Activated CD4-positive, alpha-beta T cell treated with anti-CD3 and anti-CD28 coated beads, Interleukin-2, amount 10 ng/mL, durations not matched to agents 24 days and 14 days (primary cell): ENCODE measurements around the gene SPATA2L. TPM values are rescaled to one million over a fixed set of nuclear protein-coding genes. Genes with fewer than 3 reads are reported as not detected.

Experiments
- DNase-seq: peaks from one replicate; pipeline ENCODE4 v3.0.0; 2022
- H3K27ac Mint-ChIP-seq: one replicate; pipeline ENCODE4 v1.8.0; 2022; ENCODE audit warnings: mild to moderate bottlenecking, mixed read lengths
- H3K27me3 Mint-ChIP-seq: one replicate; pipeline ENCODE4 v1.8.0; 2022; ENCODE audit warnings: mixed read lengths
- H3K36me3 Mint-ChIP-seq: one replicate; pipeline ENCODE4 v1.8.0; 2022; ENCODE audit warnings: low read depth, mild to moderate bottlenecking, mixed read lengths
- H3K4me1 Mint-ChIP-seq: one replicate; pipeline ENCODE4 v1.8.0; 2021; ENCODE audit warnings: mixed read lengths
- H3K4me3 Mint-ChIP-seq: one replicate; pipeline ENCODE4 v1.8.0; 2022; ENCODE audit warnings: mild to moderate bottlenecking, moderate library complexity, mixed read lengths
- H3K9me3 Mint-ChIP-seq: one replicate; pipeline ENCODE4 v1.8.0; 2021; ENCODE audit warnings: mixed read lengths
- intact Hi-C: fragments of 100-400 bp; cut with micrococcal nuclease; formaldehyde crosslinking; loops from one replicate; pipeline ENCODE4 v1.15.1; 2023
- total RNA-seq: library from RNA; stranded (reverse); gene quantifications from 2 replicates; pipeline ENCODE4 v1.2.3, GENCODE V29; 2022

SPATA2L gene, protein sequence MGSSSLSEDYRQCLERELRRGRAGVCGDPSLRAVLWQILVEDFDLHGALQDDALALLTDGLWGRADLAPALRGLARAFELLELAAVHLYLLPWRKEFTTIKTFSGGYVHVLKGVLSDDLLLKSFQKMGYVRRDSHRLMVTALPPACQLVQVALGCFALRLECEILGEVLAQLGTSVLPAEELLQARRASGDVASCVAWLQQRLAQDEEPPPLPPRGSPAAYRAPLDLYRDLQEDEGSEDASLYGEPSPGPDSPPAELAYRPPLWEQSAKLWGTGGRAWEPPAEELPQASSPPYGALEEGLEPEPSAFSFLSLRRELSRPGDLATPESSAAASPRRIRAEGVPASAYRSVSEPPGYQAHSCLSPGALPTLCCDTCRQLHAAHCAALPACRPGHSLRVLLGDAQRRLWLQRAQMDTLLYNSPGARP
- 12.8 and 13.2 TPM in 2 replicates for total RNA-seq

DNA sequence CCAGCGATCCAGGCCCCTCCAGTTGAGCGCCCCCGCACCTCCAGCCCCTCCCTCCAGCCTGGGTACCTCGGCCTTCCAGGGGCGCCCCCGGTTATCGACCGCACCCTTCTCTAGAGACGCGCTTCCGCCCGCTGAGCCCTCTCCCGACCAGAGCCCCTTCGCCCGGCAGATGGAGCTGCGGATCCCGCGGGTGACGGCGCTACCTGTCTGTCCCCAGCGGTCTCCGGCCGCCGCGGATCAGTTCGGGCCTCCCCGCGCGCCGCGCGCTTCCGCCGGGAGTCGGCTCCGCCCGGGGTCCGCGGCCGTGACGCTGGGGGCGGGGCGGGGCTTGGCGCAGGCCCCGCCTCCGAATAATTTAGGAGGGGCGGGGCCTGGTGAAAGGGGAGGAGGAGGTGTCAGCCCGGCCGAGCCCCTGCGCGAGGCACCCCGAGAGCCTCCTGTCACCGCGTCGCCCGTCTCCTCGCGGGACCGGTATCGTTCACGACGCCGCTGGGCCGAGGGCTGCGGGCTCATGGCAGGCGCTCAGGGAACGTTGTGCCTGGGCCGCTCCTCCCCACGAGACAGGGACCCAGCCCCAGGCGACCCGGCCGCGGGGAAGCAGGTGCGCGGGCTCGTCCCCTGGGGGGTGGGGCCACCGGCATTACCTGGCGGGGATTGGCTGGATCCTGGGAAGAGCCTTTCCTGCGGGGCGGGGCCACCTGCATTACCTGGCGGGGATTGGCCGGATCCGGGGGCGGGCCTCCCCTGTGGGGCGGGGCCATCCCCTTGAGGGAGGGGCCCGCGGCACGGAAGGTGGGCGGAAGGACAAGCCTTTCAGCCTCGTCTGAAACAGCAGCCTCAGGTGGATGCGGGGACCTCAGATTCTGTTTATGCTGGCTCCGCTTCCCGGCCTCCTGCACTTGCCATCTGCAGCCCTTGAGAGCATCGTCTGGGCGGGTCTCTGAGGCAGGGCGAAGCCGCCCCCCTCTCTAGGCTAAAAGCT, at the start of gene SPATA2L:
SPATA2L (minus strand) TSS at position 281 of the 982 bp plus-strand sequence. CDS start 473 bp downstream, outside the sequence.
- intact Hi-C loops = loop anchor here (1.0 to 10.0 kb wide), 6 partner anchors 10 to 457 kb away; partner anchors contain the start of genes FANCA, RPL13 and TUBB3
- H3K36me3 Mint-ChIP-seq = peaks cover 6% of the 10 kb centered on the region
- H3K27ac Mint-ChIP-seq = peak within 1 kb of the TSS; percentile 87
- peak; percentile 99 for DNase-seq
- no peaks in the 10 kb centered on the region for H3K27me3 Mint-ChIP-seq
- H3K9me3 Mint-ChIP-seq = no peaks in the 10 kb centered on the region
- peak within 1 kb of the TSS; percentile 86 for H3K4me3 Mint-ChIP-seq
- H3K4me1 Mint-ChIP-seq = peaks cover 17% of the 10 kb centered on the region

DNA sequence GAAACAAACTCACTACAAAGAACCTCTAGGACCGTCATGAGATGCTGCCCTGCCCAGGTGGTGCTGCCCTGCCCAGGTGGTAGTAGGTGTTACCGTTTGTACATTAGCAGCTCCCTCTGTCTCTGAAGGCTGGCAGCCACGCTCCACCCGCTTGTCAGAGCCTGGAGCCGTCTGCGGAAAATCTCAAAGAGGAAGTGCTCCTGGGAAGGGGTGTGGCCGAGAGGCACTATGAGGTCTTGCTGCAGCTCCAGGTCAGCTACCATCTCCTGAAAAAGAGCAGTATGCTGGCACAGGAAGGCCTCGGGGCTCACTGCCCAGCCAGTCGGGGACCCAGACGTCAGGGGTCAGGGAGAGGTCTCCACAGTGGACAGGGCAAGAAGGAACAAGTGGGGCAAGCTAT, 48.1 kb upstream of the SPATA2L start:
- H3K4me3 Mint-ChIP-seq = no peak overlapping the region
- DNase-seq = no peak
- peaks cover 48% of the 10 kb centered on the region for H3K36me3 Mint-ChIP-seq
- H3K4me1 Mint-ChIP-seq = peaks cover 4% of the 10 kb centered on the region
- H3K9me3 Mint-ChIP-seq = no peaks in the 10 kb centered on the region
- intact Hi-C loops = no loop called here
- no peaks in the 10 kb centered on the region for H3K27me3 Mint-ChIP-seq
- no peak overlapping the region for H3K27ac Mint-ChIP-seq

DNA sequence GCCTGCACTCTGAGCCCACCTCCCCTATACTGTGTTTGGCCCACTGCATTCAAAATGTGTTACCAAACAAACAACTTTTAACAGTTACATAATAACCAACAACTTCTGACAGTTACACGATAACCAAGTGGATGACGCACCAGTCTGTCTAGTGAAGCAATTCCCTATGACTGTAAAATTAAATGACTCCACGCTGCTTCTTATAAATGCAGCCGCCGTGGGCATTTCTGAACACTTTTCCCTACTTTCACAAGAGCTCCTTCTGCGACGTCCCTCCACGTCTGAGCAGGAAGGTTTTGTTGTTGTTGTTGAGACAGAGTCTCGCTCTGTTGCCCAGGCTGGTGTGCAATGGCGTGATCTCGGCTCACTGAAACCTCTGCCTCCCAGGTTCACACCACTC, 47.4 kb upstream of the SPATA2L start:
- Mint-ChIP-seq H3K36me3 (peaks cover 49% of the 10 kb centered on the region), H3K27ac (no peak overlapping the region), H3K9me3 (no peaks in the 10 kb centered on the region), H3K27me3 (no peaks in the 10 kb centered on the region), H3K4me1 (peaks cover 4% of the 10 kb centered on the region), H3K4me3 (no peak overlapping the region)
- no peak for DNase-seq
- intact Hi-C loops = no loop called here

DNA sequence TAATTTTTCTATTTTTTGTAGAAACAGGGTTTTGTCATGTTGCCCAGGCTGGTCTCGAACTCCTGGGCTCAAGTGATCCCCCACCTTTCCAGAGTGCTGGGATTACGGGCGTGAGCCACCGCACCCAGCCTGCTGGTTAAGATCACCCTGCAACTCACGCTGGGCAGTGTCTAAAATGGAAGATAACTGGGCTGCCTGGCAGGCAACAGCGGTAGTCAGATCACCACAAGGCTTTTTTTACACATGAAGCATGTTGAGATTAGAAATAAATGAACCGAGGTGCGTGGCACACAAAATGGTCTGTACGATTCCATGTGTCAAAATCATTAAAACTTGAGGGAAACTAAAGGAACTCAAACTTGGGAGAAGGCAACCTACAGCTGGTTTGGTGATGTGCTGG, 46.6 kb upstream of the SPATA2L start:
- no peaks in the 10 kb centered on the region for H3K27me3 Mint-ChIP-seq
- no peak overlapping the region for H3K27ac Mint-ChIP-seq
- no peaks in the 10 kb centered on the region for H3K9me3 Mint-ChIP-seq
- H3K36me3 Mint-ChIP-seq = peaks cover 50% of the 10 kb centered on the region
- peaks cover 4% of the 10 kb centered on the region for H3K4me1 Mint-ChIP-seq
- H3K4me3 Mint-ChIP-seq = no peak overlapping the region
- no peak for DNase-seq
- intact Hi-C loops = no loop called here

DNA sequence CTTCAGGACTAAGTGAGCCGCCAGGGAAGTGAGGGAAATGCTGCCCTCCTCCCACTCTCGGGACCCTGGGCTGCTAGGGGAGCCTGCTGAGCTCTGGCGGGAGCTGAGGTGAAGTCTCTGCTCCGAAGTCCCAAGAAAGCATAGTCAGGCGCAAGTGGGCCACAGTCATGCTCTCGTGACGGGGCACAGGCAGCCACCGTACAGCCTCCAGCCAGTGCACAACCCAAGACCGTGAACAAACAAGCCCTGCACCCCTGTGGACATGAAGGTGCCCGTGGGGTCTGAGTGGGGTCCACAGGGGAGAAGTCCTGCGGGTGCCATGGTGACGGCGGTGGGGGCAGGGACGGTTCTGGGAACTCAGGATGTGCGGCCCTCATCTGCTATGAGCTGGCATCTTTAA, 44.5 kb upstream of the SPATA2L start:
- intact Hi-C loops = no loop called here
- H3K27ac Mint-ChIP-seq = no peak overlapping the region
- H3K36me3 Mint-ChIP-seq = peaks cover 51% of the 10 kb centered on the region
- no peaks in the 10 kb centered on the region for H3K9me3 Mint-ChIP-seq
- no peaks in the 10 kb centered on the region for H3K27me3 Mint-ChIP-seq
- no peak overlapping the region for H3K4me3 Mint-ChIP-seq
- peaks cover 6% of the 10 kb centered on the region for H3K4me1 Mint-ChIP-seq
- no peak for DNase-seq

DNA sequence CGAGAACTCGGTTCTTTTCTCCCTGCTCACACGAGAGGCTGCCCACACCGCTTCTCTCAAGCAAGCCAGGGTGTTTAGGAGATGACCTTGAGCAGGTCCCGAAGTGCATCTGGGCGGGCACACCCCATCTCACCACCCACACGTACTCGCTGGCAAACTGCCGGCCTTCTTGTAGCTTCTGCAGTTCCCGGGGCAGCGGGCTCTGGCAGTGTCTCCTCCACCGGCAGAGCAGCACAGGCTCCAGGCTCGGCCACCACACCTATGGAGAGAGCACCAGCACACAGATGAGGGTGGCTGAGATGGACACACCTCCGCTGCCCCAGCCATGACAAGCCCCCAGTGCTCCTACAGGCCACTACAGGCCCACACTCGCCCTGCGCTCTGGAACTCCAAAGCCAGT, 43.3 kb upstream of the SPATA2L start:
- intact Hi-C loops = loop anchor here (5.0 kb wide), 1 partner anchor 117 kb away; no protein-coding TSS in a partner anchor
- Mint-ChIP-seq H3K27ac (no peak overlapping the region), H3K27me3 (no peaks in the 10 kb centered on the region), H3K4me3 (no peak overlapping the region), H3K9me3 (no peaks in the 10 kb centered on the region), H3K36me3 (peaks cover 50% of the 10 kb centered on the region), H3K4me1 (peaks cover 5% of the 10 kb centered on the region)
- no peak for DNase-seq

DNA sequence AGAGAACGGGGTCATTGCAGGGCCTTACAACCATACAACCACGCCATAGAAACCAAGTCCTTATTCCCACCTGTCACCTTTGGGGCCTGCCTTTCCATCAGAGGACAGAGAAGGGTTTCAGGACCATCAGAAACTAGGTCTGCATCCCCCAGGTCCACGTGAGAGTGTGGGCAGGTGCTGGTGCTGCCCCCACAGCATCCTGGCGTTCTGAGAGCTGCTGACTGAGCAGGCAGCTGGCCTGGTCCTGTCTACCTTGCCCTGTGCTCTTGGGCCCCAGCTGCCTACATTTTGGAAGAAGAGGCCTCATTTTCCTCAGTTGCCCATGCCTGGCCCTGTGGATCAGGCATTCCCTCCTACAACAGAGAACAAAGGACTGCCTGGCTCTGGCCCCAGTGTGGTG, 41.4 kb upstream of the SPATA2L start:
- Mint-ChIP-seq H3K4me1 (peaks cover 7% of the 10 kb centered on the region), H3K27me3 (no peaks in the 10 kb centered on the region), H3K4me3 (no peak overlapping the region), H3K27ac (no peak overlapping the region), H3K9me3 (no peaks in the 10 kb centered on the region), H3K36me3 (peaks cover 53% of the 10 kb centered on the region)
- DNase-seq = no peak
- intact Hi-C loops = loop anchor here (5.0 kb wide), 1 partner anchor 119 kb away; no protein-coding TSS in a partner anchor

DNA sequence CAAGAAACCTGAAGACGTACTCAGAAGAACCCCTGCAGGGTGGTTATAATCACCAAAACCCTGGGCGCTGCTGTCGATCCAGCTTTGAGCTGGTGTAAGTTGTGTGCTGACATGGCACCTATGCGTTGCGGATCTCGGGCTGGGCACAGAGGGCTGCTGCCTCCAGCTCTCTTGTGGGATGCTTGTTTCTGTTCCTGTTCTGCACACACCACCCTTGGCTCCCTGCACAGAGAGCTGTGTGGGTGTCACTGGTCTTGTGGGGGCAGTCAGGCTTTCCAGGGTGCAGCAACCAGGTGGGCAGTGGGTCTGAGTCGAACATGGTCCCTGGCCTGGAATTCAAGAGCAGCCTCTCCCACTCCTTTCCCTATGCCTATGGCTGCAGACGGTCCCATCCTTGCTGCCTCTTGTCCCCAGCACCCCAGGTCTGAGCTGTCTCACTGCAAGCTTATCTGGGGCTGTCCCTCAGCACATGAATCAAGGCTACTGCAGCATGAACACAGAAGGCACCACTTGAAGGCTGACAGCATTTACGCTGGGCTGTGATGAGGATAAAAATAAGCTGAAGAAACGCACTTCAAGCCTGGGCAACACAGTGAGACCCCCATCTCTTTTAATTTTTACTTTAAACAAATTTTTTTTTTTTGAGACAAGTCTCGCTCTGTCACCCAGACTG, 40.0 kb upstream of the SPATA2L start:
- peaks cover 62% of the 10 kb centered on the region for H3K36me3 Mint-ChIP-seq
- no peaks in the 10 kb centered on the region for H3K27me3 Mint-ChIP-seq
- intact Hi-C loops = loop anchor here (5.0 kb wide), 1 partner anchor 121 kb away; no protein-coding TSS in a partner anchor
- H3K4me1 Mint-ChIP-seq = peaks cover 18% of the 10 kb centered on the region
- DNase-seq = no peak
- no peak overlapping the region for H3K27ac Mint-ChIP-seq
- H3K4me3 Mint-ChIP-seq = no peak overlapping the region
- H3K9me3 Mint-ChIP-seq = no peaks in the 10 kb centered on the region

DNA sequence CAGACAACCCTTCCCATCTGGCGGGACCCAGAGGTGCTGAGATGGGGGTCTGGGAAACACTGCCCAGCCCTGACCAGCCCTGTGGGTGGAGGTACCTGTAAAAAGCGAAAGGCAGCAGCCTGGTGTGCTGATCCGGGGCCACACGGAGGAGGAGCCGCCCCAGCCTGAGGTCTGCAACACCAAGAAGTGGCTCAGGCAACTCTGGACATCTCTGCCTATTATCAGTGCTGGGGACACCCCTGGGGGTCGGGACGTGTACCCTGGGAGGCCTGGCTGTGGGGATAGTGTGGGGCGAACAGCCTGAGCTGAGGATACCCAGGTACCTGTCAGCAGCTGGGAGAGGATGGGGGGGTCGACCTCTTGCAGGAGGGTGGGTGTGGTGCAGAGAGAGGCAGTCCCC, 37.9 kb upstream of the SPATA2L start:
- intact Hi-C loops = no loop called here
- Mint-ChIP-seq H3K9me3 (no peaks in the 10 kb centered on the region), H3K4me1 (peaks cover 21% of the 10 kb centered on the region), H3K27ac (no peak overlapping the region), H3K4me3 (no peak overlapping the region), H3K36me3 (peaks cover 67% of the 10 kb centered on the region), H3K27me3 (no peaks in the 10 kb centered on the region)
- DNase-seq = no peak

DNA sequence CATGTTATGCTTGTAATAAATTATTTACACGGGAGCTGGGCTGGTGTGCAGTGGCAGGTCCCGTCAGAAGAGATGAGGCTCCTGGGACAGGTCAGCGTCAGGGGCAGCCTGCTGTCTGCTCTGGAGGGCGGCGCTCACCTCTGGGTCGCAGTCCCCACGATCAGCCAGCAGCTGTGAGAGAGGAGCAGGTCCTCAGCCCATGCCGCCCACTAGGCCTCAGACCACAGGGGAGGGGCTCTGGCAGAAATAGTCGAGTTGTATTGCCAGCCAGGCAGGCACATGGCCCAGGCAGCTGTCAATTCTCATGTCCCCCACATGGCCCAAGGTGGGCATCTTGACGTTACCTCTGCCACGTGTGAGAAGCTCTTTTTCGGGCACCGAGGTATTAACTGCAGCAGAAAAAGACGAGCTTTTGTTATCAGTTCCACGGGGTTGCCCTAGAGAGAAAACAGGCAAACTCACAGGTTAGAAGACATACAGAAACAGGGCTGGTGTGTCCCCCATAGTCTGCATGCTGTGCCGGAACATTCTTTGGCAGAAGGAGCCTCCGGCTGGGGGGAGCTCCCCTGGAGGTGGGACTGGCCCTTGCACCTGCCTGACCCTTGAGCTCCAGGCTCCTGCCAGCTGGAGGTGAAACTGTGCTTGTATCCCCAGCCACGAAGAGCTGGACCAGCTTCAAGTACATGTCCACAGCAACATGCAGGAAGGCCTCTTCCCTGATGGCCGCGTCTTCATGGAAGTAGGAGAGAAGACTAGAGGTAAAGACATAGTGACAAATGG, 37.2 kb upstream of the SPATA2L start:
- Mint-ChIP-seq H3K27me3 (no peaks in the 10 kb centered on the region), H3K4me3 (no peak overlapping the region), H3K9me3 (no peaks in the 10 kb centered on the region), H3K4me1 (peaks cover 22% of the 10 kb centered on the region), H3K27ac (peak overlapping the region; percentile 51), H3K36me3 (peaks cover 68% of the 10 kb centered on the region)
- intact Hi-C loops = no loop called here
- no peak for DNase-seq

DNA sequence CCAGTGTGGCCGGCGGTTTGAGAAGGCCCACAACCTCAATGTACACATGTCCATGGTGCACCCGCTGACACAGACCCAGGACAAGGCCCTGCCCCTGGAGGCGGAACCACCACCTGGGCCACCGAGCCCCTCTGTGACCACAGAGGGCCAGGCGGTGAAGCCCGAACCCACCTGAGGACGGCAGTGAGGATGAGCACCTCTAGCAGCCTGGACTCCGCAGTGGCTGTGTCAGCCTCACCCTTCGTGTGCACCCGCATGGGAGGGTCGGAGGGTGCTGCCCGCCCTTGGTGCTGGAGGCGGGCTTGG, 36.5 kb upstream of the SPATA2L start:
- no peak overlapping the region for H3K27ac Mint-ChIP-seq
- H3K4me1 Mint-ChIP-seq = peaks cover 22% of the 10 kb centered on the region
- no peaks in the 10 kb centered on the region for H3K9me3 Mint-ChIP-seq
- DNase-seq = no peak
- no peaks in the 10 kb centered on the region for H3K27me3 Mint-ChIP-seq
- peaks cover 70% of the 10 kb centered on the region for H3K36me3 Mint-ChIP-seq
- no peak overlapping the region for H3K4me3 Mint-ChIP-seq
- intact Hi-C loops = no loop called here

DNA sequence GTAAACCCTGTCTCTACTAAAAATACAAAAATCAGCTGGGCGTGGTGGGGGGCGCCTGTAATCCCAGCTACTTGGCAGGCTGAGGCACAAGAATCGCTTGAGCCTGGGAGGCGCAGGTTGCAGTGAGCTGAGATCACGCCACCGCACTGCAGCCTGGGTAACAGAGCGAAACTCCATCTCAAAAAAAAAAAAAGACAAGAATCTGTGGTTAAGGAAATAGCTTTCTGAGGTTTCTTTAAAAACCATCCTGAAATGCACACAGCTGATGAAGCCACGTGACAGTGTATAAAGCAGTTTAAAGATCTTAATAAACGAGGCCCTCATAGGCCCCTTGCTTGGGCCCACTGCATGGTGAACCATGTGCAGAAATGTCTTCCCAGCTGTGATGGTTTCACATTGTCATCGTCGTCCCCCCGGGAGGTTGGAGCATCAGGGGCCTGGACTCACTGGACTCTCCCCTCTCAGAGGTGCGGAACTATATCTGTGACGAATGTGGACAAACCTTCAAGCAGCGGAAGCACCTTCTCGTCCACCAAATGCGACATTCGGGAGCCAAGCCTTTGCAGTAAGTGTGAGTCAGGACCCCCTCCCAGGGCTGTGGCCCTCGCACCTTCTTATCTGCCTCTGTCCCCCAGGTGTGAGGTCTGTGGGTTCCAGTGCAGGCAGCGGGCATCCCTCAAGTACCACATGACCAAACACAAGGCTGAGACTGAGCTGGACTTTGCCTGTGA, 36.0 kb upstream of the SPATA2L start:
- DNase-seq = peak; percentile 85
- H3K4me3 Mint-ChIP-seq = peak overlapping the region; percentile 32
- H3K27me3 Mint-ChIP-seq = no peaks in the 10 kb centered on the region
- intact Hi-C loops = loop anchor here (1.0 kb wide), 1 partner anchor 16 kb away; the partner anchor contains the start of gene ZNF276
- no peaks in the 10 kb centered on the region for H3K9me3 Mint-ChIP-seq
- H3K36me3 Mint-ChIP-seq = peaks cover 72% of the 10 kb centered on the region
- H3K27ac Mint-ChIP-seq = peak overlapping the region; percentile 70
- peaks cover 20% of the 10 kb centered on the region for H3K4me1 Mint-ChIP-seq
